ENCODE results near the gene KRTAP3-1.

GRCh38 chr17:40993839-40994238 is 15.1 kb downstream of the KRTAP3-1 start, which contains the start of gene KRTAP3-3:
- TF ChIP-seq, protein P1, sequence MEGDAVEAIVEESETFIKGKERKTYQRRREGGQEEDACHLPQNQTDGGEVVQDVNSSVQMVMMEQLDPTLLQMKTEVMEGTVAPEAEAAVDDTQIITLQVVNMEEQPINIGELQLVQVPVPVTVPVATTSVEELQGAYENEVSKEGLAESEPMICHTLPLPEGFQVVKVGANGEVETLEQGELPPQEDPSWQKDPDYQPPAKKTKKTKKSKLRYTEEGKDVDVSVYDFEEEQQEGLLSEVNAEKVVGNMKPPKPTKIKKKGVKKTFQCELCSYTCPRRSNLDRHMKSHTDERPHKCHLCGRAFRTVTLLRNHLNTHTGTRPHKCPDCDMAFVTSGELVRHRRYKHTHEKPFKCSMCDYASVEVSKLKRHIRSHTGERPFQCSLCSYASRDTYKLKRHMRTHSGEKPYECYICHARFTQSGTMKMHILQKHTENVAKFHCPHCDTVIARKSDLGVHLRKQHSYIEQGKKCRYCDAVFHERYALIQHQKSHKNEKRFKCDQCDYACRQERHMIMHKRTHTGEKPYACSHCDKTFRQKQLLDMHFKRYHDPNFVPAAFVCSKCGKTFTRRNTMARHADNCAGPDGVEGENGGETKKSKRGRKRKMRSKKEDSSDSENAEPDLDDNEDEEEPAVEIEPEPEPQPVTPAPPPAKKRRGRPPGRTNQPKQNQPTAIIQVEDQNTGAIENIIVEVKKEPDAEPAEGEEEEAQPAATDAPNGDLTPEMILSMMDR (IDR thresholded peaks at IDR 0.05): no peak
- TF ChIP-seq POLR2A (IDR thresholded peaks at IDR 0.05) (no peak), POLR2AphosphoS5 (IDR thresholded peaks at IDR 0.05) (no peak), EP300 (IDR thresholded peaks at IDR 0.05) (no peak)
